ENCODE results near the gene AIMP2.

DNA sequence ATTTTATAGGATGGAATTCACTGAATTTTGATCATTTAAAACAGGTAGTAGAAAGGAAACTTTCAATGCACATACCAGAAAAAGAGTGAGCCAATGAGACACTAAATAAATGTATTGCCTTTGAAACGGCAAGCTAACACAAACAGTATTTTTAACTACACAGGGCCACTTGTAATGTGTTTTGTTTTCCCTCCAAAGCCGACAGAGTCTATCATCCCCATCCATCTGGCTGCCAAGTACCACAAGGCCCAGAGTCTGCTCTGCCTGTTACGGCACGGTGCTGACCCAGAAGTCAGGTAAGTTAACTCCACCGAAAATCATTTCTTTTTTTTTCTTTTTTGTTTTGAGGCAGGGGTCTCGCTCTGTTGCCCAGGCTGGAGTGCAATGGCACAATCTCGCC, 23.6 kb downstream of the AIMP2 start:
- no peak for TF ChIP-seq POLR2A (IDR thresholded peaks at IDR 0.05; ENCODE audit: low read length)
- TF ChIP-seq GATA1 (IDR thresholded peaks at IDR 0.05; ENCODE audit: low read depth, low read length), result no peak

Data from erythroblast (primary cell).